HUES6 (cell line): ENCODE measurements around the gene PROM1.

Experiments
- H3K27ac ChIP-seq: 2 replicates; pipeline ENCODE4 v1.7.0; 2013; ENCODE audit warnings: low read depth, mild to moderate bottlenecking, low read length, inconsistent platforms
- H3K27me3 ChIP-seq: 2 replicates; pipeline ENCODE4 v1.6.1; 2013; ENCODE audit warnings: low read length; ENCODE audit not compliant: control insufficient read depth, insufficient read depth
- H3K36me3 ChIP-seq: 2 replicates; pipeline ENCODE4 v1.6.1; 2013; ENCODE audit warnings: low read length; ENCODE audit not compliant: control insufficient read depth, insufficient read depth
- H3K4me1 ChIP-seq: 2 replicates; pipeline ENCODE4 v1.6.1; 2013; ENCODE audit warnings: low read length; ENCODE audit not compliant: control insufficient read depth, insufficient read depth
- H3K4me3 ChIP-seq: 2 replicates; pipeline ENCODE4 v1.5.1; 2013; ENCODE audit warnings: low read depth, low read length
- H3K9ac ChIP-seq: one replicate; pipeline ENCODE4 v1.6.1; 2013; ENCODE audit warnings: mild to moderate bottlenecking, low read length
- H3K9me3 ChIP-seq: 2 replicates; pipeline ENCODE4 v1.6.1; 2013; ENCODE audit warnings: low read depth, low read length; ENCODE audit not compliant: control insufficient read depth, insufficient read depth

Gene PROM1

DNA sequence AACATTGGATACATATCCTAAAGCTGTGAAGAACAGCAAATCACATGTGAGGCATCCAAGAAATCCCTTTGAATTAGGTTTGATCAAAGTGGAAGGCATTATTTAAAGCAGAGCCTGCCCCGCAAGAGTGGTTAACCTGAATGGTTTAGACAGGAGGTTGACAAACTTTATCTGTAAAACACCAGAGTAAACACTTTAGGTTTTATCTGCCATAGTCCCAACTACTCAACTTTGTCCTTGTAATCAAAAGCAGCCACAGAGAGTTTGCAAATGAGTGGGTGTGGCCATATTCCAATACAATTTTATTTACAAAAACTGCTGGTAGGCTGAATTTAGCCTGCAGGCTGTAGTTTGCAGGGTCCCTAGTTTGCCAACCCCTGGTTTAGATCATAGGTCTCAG is 95.6 kb downstream of the PROM1 start:
- H3K27ac ChIP-seq = no peak overlapping the region
- H3K9me3 ChIP-seq = no peaks in the 10 kb centered on the region
- no peaks in the 10 kb centered on the region for H3K27me3 ChIP-seq
- H3K36me3 ChIP-seq = peaks cover 91% of the 10 kb centered on the region
- no peak overlapping the region for H3K4me3 ChIP-seq
- H3K4me1 ChIP-seq = peaks cover 3% of the 10 kb centered on the region; the same call in 1 of the 2 replicates
- H3K9ac ChIP-seq = no peak overlapping the region

DNA sequence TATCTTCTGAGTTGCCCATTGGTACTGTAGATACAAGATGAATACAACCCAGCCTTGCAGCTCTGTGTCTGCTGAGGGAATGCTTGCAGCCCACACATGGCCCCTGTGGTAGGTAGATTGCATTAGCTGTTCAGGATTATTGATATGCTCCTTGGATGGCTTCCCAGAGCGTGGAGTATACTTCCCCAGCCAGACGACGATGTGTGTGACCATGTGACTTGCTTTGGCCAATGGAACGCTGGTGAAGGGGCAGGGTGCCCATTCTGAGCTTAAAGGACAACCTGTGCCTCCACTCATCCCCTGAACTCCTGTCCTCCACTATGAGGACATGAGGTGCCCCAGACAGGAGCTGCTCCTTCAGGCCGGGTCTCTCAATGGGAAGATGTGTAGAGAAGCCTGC is 96.9 kb downstream of the PROM1 start:
- no peak overlapping the region for H3K9ac ChIP-seq
- peaks cover 93% of the 10 kb centered on the region for H3K36me3 ChIP-seq
- H3K27me3 ChIP-seq = no peaks in the 10 kb centered on the region
- H3K27ac ChIP-seq = no peak overlapping the region
- H3K4me1 ChIP-seq = peaks cover 5% of the 10 kb centered on the region; the same call in 1 of the 2 replicates
- H3K9me3 ChIP-seq = no peaks in the 10 kb centered on the region
- no peak overlapping the region for H3K4me3 ChIP-seq

GRCh38 chr4:15983610-15984009 is 100.2 kb downstream of the PROM1 start:
- Histone ChIP-seq H3K9ac (no peak overlapping the region), H3K36me3 (peaks cover 74% of the 10 kb centered on the region), H3K4me1 (peaks cover 5% of the 10 kb centered on the region; the same call in 1 of the 2 replicates), H3K27me3 (no peaks in the 10 kb centered on the region), H3K27ac (no peak overlapping the region), H3K4me3 (no peak overlapping the region), H3K9me3 (no peaks in the 10 kb centered on the region)

GRCh38 chr4:15982842-15983524 is 100.8 kb downstream of the PROM1 start:
- Histone ChIP-seq H3K4me3 (no peak overlapping the region), H3K4me1 (peaks cover 5% of the 10 kb centered on the region; the same call in 1 of the 2 replicates), H3K9ac (no peak overlapping the region), H3K36me3 (peaks cover 75% of the 10 kb centered on the region), H3K27ac (no peak overlapping the region), H3K27me3 (no peaks in the 10 kb centered on the region), H3K9me3 (no peaks in the 10 kb centered on the region)

DNA sequence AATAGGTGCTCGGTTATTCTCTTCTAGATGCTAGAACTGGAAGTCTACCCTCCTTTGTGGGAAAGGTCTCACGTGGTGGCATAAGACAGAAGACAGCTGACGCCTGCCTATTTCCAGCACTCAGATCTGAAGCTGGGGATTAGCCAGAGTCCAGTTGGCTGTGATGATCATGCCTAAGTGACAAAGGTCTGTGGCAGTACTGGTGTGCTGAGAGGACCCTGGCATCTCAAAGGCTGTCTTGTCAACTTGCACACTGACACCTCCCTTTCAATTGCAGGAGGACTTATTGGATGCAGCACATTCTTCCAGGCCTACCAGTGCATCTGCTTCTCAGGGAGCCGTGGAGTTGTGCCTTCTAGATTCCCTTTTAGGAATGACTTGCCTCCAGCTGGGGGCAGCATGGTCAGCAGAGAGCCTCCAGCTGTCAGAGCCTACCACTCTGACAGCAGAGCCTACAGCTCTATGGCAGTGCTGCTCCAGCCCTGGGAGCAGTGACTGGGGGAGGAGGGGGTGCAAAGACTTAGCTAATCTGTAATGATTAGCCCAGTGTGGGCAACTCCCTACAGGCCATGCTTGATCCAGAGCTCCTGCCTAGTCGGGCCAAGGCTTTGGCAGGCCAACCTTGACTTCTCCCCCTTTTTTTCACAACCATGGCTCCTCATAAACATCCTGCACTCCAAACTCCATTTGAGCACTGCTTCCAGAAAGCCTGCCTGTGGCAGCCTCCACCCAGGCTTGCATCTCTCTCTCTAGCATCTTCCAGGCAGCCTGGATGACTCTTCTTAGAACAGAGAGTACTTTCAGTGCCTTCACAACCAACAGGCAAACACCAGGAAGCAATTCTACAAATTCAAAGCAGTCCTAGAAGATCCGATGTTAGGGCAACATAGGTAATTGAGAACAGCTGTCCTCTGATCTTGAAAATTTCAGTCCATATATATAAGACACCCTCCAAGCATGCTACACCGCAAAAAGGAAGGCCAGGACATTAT is 107.1 kb downstream of the PROM1 start:
- no peak overlapping the region for H3K27ac ChIP-seq
- no peak overlapping the region for H3K9ac ChIP-seq
- H3K27me3 ChIP-seq = no peaks in the 10 kb centered on the region

GRCh38 chr4:15971068-15971801 is 112.6 kb downstream of the PROM1 start:
- H3K9me3 ChIP-seq = peaks cover 5% of the 10 kb centered on the region
- H3K4me1 ChIP-seq = no peaks in the 10 kb centered on the region
- H3K36me3 ChIP-seq = peaks cover 15% of the 10 kb centered on the region
- no peaks in the 10 kb centered on the region for H3K27me3 ChIP-seq
- no peak overlapping the region for H3K27ac ChIP-seq
- H3K4me3 ChIP-seq = no peak overlapping the region
- no peak overlapping the region for H3K9ac ChIP-seq

More for the DNA sequence above, 107.1 kb downstream of the PROM1 start:
- no peaks in the 10 kb centered on the region for H3K9me3 ChIP-seq
- no peaks in the 10 kb centered on the region for H3K4me1 ChIP-seq
- no peak overlapping the region for H3K4me3 ChIP-seq
- peaks cover 20% of the 10 kb centered on the region for H3K36me3 ChIP-seq

- no peak overlapping the region for H3K4me3 ChIP-seq
- peaks cover 9% of the 10 kb centered on the region for H3K9me3 ChIP-seq
- no peaks in the 10 kb centered on the region for H3K4me1 ChIP-seq
- peaks cover 15% of the 10 kb centered on the region for H3K36me3 ChIP-seq
- no peak overlapping the region for H3K9ac ChIP-seq
- no peaks in the 10 kb centered on the region for H3K27me3 ChIP-seq
- H3K27ac ChIP-seq = no peak overlapping the region
These were observed 115.1 kb downstream of the PROM1 start for GRCh38 chr4:15968551-15969300.

- H3K27me3 ChIP-seq = no peaks in the 10 kb centered on the region
- H3K36me3 ChIP-seq = peaks cover 9% of the 10 kb centered on the region
- H3K9ac ChIP-seq = no peak overlapping the region
- H3K9me3 ChIP-seq = peaks cover 9% of the 10 kb centered on the region
- H3K4me1 ChIP-seq = peaks cover 8% of the 10 kb centered on the region; the same call in 1 of the 2 replicates
- H3K4me3 ChIP-seq = no peak overlapping the region
- H3K27ac ChIP-seq = no peak overlapping the region
These were observed 118.5 kb downstream of the PROM1 start for GRCh38 chr4:15965325-15965724.

DNA sequence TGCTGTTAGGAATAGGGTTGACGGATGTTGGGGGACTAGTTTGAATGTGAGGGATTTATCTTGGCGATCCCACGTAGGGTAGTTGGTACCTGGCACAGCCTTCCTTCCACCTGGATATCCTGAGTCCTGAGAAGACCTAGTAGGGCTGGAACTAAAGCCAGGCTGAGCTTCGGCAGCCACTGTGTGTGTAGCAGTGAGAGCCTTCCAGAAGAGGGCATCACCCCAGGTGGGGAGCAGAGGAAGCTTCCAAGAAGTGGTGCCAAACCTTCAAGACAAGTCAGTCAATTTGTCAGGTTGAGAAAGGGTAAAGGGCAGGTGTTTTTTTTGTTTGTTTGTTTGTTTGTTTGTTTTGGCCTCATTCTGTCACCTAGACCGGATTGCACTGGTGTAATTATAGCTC is 119.7 kb downstream of the PROM1 start:
- H3K9ac ChIP-seq = no peak overlapping the region
- peaks cover 9% of the 10 kb centered on the region for H3K9me3 ChIP-seq
- H3K27ac ChIP-seq = no peak overlapping the region
- no peak overlapping the region for H3K4me3 ChIP-seq
- H3K4me1 ChIP-seq = peaks cover 8% of the 10 kb centered on the region; the same call in 1 of the 2 replicates
- peaks cover 8% of the 10 kb centered on the region for H3K36me3 ChIP-seq
- no peaks in the 10 kb centered on the region for H3K27me3 ChIP-seq

DNA sequence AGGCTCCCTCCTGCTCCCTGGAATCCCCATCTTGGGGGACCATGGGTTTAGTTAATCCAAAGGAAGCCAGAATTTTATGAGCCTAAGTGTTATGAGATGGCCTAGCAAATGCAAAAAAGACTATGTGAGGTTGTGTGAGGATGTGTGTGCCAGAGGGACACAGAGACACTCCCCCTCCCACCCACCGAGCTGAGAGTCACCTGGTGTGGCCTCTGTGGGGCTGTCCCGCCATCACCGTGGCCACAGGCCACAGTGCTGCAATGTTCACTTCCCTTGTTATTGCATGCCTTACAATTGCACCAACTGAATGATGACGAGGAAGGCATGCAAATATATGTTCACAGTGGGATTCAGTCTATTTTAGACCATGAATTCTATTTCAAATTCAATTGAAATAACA is 120.2 kb downstream of the PROM1 start:
- Histone ChIP-seq H3K36me3 (peaks cover 2% of the 10 kb centered on the region; the same call in 1 of the 2 replicates), H3K4me3 (no peak overlapping the region), H3K9ac (no peak overlapping the region), H3K27me3 (no peaks in the 10 kb centered on the region), H3K27ac (no peak overlapping the region), H3K9me3 (peaks cover 9% of the 10 kb centered on the region), H3K4me1 (peaks cover 8% of the 10 kb centered on the region; the same call in 1 of the 2 replicates)
